ENCODE data around the gene AP2M1.
"Not testable (repeated sequence)": the region's sequence is repeated elsewhere in the genome, so short reads cannot be mapped to it uniquely, and the experiment has no call there.

DNA sequence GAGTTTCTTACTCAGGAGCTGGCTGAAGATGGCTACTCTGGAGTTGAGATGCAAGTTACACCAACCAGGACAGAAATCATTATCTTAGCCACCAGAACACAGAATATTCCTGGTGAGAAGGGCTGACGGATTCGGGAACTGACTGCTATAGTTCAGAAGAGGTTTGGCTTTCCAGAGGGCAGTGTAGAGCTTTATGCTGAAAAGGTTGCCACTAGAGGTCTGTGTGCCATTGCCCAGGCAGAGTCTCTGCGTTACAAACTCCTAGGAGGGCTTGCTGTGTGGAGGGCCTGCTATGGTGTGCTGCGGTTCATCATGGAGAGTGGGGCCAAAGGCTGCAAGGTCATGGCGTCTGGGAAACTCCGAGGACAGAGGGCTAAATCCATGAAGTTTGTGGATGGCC lies 24.9 kb upstream of the AP2M1 start:
- TF ChIP-seq, protein P1, sequence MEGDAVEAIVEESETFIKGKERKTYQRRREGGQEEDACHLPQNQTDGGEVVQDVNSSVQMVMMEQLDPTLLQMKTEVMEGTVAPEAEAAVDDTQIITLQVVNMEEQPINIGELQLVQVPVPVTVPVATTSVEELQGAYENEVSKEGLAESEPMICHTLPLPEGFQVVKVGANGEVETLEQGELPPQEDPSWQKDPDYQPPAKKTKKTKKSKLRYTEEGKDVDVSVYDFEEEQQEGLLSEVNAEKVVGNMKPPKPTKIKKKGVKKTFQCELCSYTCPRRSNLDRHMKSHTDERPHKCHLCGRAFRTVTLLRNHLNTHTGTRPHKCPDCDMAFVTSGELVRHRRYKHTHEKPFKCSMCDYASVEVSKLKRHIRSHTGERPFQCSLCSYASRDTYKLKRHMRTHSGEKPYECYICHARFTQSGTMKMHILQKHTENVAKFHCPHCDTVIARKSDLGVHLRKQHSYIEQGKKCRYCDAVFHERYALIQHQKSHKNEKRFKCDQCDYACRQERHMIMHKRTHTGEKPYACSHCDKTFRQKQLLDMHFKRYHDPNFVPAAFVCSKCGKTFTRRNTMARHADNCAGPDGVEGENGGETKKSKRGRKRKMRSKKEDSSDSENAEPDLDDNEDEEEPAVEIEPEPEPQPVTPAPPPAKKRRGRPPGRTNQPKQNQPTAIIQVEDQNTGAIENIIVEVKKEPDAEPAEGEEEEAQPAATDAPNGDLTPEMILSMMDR (IDR thresholded peaks at IDR 0.05) = not testable (repeated sequence)
- TF ChIP-seq POLR2AphosphoS5 (IDR thresholded peaks at IDR 0.05) = not testable (repeated sequence)

Measured in stomach (tissue), 4 donors.